ENCODE data around the gene NRM.
"Not testable (repeated sequence)": the region's sequence is repeated elsewhere in the genome, so short reads cannot be mapped to it uniquely, and the experiment has no call there.

The NRM gene

GRCh38 chr6:30690403-30691207 lies at the start of gene NRM:
Gene NRM, minus strand, starts transcription at chr6:30690984. Its CDS starts 10 bp downstream, at chr6:30690974.
- peak; percentile 47 for DNase-seq (ENCODE audit: low read depth)

GRCh38 chr6:30740540-30740870 lies 49.7 kb upstream of the NRM start:
- DNase-seq (ENCODE audit: low read depth) = no peak

GRCh38 chr6:30738532-30738931 lies 47.7 kb upstream of the NRM start:
- no peak for DNase-seq (ENCODE audit: low read depth)

GRCh38 chr6:30735668-30736314 lies 45.0 kb upstream of the NRM start:
- DNase-seq (ENCODE audit: low read depth) = no peak

GRCh38 chr6:30732237-30732943 lies 41.6 kb upstream of the NRM start:
- DNase-seq (ENCODE audit: low read depth) = no peak

- DNase-seq (ENCODE audit: low read depth) = peak; percentile 67
These were observed 40.0 kb upstream of the NRM start for GRCh38 chr6:30730601-30731435.

GRCh38 chr6:30727920-30728553 lies 37.3 kb upstream of the NRM start:
- no peak for DNase-seq (ENCODE audit: low read depth)

GRCh38 chr6:30726506-30727413 lies 36.0 kb upstream of the NRM start:
- DNase-seq (ENCODE audit: low read depth) = no peak

GRCh38 chr6:30725713-30726505 lies 35.1 kb upstream of the NRM start:
- no peak for DNase-seq (ENCODE audit: low read depth)

GRCh38 chr6:30724906-30725667 lies 34.3 kb upstream of the NRM start:
- DNase-seq (ENCODE audit: low read depth) = no peak

- DNase-seq (ENCODE audit: low read depth) = not testable (repeated sequence)
These were observed 33.3 kb upstream of the NRM start for GRCh38 chr6:30723843-30724741.

- not testable (repeated sequence) for DNase-seq (ENCODE audit: low read depth)
These were observed 32.5 kb upstream of the NRM start for GRCh38 chr6:30723159-30723842.

GRCh38 chr6:30722280-30723112 lies 31.7 kb upstream of the NRM start:
- peak; percentile 74 for DNase-seq (ENCODE audit: low read depth)

GRCh38 chr6:30722025-30722279 lies 31.2 kb upstream of the NRM start:
- DNase-seq (ENCODE audit: low read depth) = not testable (repeated sequence)

- peak; percentile 89 for DNase-seq (ENCODE audit: low read depth)
These were observed 30.6 kb upstream of the NRM start for GRCh38 chr6:30721198-30722024.

GRCh38 chr6:30720738-30721197 lies 30.0 kb upstream of the NRM start:
- no peak for DNase-seq (ENCODE audit: low read depth)
